ENCODE measurements around the gene SMG6. TPM values are rescaled to one million over a fixed set of nuclear protein-coding genes. Genes with fewer than 3 reads are reported as not detected.

SMG6 gene
- total and polyA plus RNA-seq, 2 of the 4 experiments (the other 2 are of a cell fraction), result 16.3 to 30.3 TPM

DNA sequence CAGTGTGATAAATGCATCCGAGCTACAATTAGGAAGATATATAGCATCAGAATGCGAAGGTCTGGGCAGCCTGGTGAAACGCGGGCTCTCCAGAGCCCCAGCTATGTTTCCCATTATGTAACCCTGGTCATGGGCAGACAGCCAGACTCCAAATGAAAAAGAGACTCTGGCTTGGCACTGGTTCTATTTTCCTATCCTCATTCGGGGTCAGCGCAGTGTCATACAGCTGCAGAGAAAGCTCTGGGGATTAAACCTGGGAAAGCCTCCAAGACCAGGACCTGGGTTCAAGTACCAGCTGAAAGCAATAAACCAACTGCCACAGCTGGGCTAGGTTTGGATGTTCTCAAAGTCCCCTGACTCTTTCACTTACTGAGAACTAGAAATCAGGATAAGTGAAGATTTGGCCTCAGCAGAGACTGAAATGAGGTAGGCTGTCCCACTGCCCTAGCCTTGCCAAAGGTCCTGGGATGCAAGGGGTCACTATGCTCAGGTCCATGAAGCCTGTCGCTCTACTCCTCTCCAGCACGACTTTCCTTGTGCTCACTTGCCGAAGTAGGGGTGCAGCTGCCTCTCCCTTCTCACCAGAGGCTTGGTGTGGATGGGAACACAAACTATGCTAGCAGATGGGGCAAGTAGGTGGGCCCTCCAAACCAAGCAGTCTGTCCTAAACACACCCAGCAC is 123.8 kb downstream of the SMG6 start:
- ATAC-seq (ENCODE audit: low read depth) (peak; percentile 6), DNase-seq (peak; percentile 98)
- H2BK15ac ChIP-seq (ENCODE audit: low read depth, low read length), result peak overlapping the region; percentile 68; the same call in 2 of the 3 replicates
- dilution Hi-C loops (cut with HindIII; ENCODE audit: low sequenced_read_pairs, unreplicated experiment), result no loop called here
- no TSS peak for BruUV-seq (replicated peaks)
- H3K4me1 ChIP-seq (ENCODE audit: control insufficient read depth, insufficient read depth, low read length), result peaks cover 65% of the 10 kb centered on the region
- WGBS, 2 experiments (ENCODE audit: extremely low coverage in 2 of 2, insufficient read length in 1 of 2), result 13% methylated on average over 2 of the region's 9 CpGs; no CpG with 5 or more reads in 1 of the 2 experiments
- H2BK20ac ChIP-seq (ENCODE audit: low read depth, low read length), result peak overlapping the region; percentile 79; the same call in 1 of the 2 replicates
- H3K27ac ChIP-seq (ENCODE audit: insufficient read depth, low read length), result peak overlapping the region; percentile 89
- H3K4me2 ChIP-seq (ENCODE audit: low read depth, low read length), result peak overlapping the region; percentile 35; the same call in 1 of the 2 replicates
- peak overlapping the region; percentile 92 for H2BK5ac ChIP-seq (ENCODE audit: low read depth, low read length, poor library complexity, severe bottlenecking)
- H2AFZ ChIP-seq (replicated peaks; ENCODE audit: low read length, poor library complexity), result no peak overlapping the region
- H3K27me3 ChIP-seq (ENCODE audit: control insufficient read depth, insufficient read depth, low read length), result no peaks in the 10 kb centered on the region
- peak overlapping the region; percentile 98; the same call in 1 of the 2 replicates for H4K91ac ChIP-seq (ENCODE audit: insufficient read depth, low read depth, low read length)
- peak overlapping the region; percentile 19; the same call in 1 of the 2 replicates for H3K9ac ChIP-seq (ENCODE audit: low read depth, low read length)
- peak overlapping the region; percentile 99 for H3K4ac ChIP-seq (ENCODE audit: low read depth, low read length)
- peaks cover 4% of the 10 kb centered on the region for H3K36me3 ChIP-seq (ENCODE audit: control insufficient read depth, insufficient read depth, low read length)
- peaks cover 41 to 82% of the 10 kb centered on the region in 2 experiments for H3K79me1 ChIP-seq (ENCODE audit: low read depth in 1 of 2, low read length in 2 of 2)
- no peaks in the 10 kb centered on the region for H3K9me3 ChIP-seq (ENCODE audit: control insufficient read depth, insufficient read depth, low read length)
- ChIA-PET CTCF (interaction anchor here (0.9 to 1.4 kb wide), 2 partner anchors 42 to 66 kb away, joined by 3 to 6 read pairs; no protein-coding TSS in a partner anchor), POLR2A (ENCODE audit: unreplicated experiment) (interaction anchor here (0.6 kb wide), 1 partner anchor 33 kb away, joined by 3 read pairs; no protein-coding TSS in a partner anchor)
- no peak overlapping the region for H3K56ac ChIP-seq (ENCODE audit: extremely low read depth, insufficient read depth, low read length)
- H3K18ac ChIP-seq (ENCODE audit: low read depth, low read length), result peak overlapping the region; percentile 89
- H3K4me3 ChIP-seq (ENCODE audit: insufficient read depth, low read depth, low read length), result no peak overlapping the region
- no peaks in the 10 kb centered on the region for H4K20me1 ChIP-seq (ENCODE audit: insufficient read depth, low read length)
- peak overlapping the region; percentile 79 for H4K5ac ChIP-seq (ENCODE audit: low read depth, low read length)
- H3K14ac ChIP-seq (replicated peaks; ENCODE audit: low read depth, low read length), result peak overlapping the region; percentile 99
- TF ChIP-seq BHLHE40 (IDR thresholded peaks at IDR 0.05; ENCODE audit: low read depth, low read length) (no peak), FOS (IDR thresholded peaks at IDR 0.05; ENCODE audit: low read depth, low read length) (no peak), RCOR1 (IDR thresholded peaks at IDR 0.05; ENCODE audit: insufficient replicate concordance, low read length) (no peak), MXI1 (IDR thresholded peaks at IDR 0.05; ENCODE audit: borderline replicate concordance, low read depth, low read length) (no peak), MAZ (IDR thresholded peaks at IDR 0.05; ENCODE audit: borderline replicate concordance, low read depth, low read length) (peak; percentile 9; the same call in 1 of the 2 replicates), SMC3 (IDR thresholded peaks at IDR 0.05; ENCODE audit: low read depth, low read length) (0 out of 2 replicates have a peak, but pooled peaks have one; percentile 1), RAD21 (IDR thresholded peaks at IDR 0.05; ENCODE audit: low read length) (no peak), POLR2A (IDR thresholded peaks at IDR 0.05; ENCODE audit: low read depth, low read length) (no peak), RFX5 (IDR thresholded peaks at IDR 0.05; ENCODE audit: low read depth, low read length) (peak; percentile 40; the same call in 1 of the 2 replicates), NFE2L2 (IDR thresholded peaks at IDR 0.05; ENCODE audit: low read depth, low read length) (no peak)
- TF ChIP-seq, protein P1, sequence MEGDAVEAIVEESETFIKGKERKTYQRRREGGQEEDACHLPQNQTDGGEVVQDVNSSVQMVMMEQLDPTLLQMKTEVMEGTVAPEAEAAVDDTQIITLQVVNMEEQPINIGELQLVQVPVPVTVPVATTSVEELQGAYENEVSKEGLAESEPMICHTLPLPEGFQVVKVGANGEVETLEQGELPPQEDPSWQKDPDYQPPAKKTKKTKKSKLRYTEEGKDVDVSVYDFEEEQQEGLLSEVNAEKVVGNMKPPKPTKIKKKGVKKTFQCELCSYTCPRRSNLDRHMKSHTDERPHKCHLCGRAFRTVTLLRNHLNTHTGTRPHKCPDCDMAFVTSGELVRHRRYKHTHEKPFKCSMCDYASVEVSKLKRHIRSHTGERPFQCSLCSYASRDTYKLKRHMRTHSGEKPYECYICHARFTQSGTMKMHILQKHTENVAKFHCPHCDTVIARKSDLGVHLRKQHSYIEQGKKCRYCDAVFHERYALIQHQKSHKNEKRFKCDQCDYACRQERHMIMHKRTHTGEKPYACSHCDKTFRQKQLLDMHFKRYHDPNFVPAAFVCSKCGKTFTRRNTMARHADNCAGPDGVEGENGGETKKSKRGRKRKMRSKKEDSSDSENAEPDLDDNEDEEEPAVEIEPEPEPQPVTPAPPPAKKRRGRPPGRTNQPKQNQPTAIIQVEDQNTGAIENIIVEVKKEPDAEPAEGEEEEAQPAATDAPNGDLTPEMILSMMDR (conservative IDR thresholded peaks at IDR 0.05; ENCODE audit: low read depth, low read length), result no peak
- TF ChIP-seq, protein P2, sequence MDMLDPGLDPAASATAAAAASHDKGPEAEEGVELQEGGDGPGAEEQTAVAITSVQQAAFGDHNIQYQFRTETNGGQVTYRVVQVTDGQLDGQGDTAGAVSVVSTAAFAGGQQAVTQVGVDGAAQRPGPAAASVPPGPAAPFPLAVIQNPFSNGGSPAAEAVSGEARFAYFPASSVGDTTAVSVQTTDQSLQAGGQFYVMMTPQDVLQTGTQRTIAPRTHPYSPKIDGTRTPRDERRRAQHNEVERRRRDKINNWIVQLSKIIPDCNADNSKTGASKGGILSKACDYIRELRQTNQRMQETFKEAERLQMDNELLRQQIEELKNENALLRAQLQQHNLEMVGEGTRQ (IDR thresholded peaks at IDR 0.05; ENCODE audit: low read depth, low read length), result no peak
- TF ChIP-seq, protein P3, sequence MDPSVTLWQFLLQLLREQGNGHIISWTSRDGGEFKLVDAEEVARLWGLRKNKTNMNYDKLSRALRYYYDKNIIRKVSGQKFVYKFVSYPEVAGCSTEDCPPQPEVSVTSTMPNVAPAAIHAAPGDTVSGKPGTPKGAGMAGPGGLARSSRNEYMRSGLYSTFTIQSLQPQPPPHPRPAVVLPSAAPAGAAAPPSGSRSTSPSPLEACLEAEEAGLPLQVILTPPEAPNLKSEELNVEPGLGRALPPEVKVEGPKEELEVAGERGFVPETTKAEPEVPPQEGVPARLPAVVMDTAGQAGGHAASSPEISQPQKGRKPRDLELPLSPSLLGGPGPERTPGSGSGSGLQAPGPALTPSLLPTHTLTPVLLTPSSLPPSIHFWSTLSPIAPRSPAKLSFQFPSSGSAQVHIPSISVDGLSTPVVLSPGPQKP (IDR thresholded peaks at IDR 0.05; ENCODE audit: borderline replicate concordance, low read depth, low read length), result no peak
- intact Hi-C loops (cut with micrococcal nuclease), result loop anchor here (2.0 kb wide), 1 partner anchor 33 kb away; no protein-coding TSS in a partner anchor
- peak overlapping the region; percentile 94 to 98; a peak in 3 of 4 replicates for H4K8ac ChIP-seq (ENCODE audit: low read depth in 2 of 2, low read length in 2 of 2)
- H2AK9ac ChIP-seq (replicated peaks; ENCODE audit: low read depth, low read length, poor library complexity), result peak overlapping the region; percentile 87
- H3K23ac ChIP-seq (ENCODE audit: low read depth, low read length), result peak overlapping the region; percentile 99
- H2BK120ac ChIP-seq (ENCODE audit: low read depth, low read length), result peak overlapping the region; percentile 98
- in situ Hi-C loops (cut with MboI; ENCODE audit: low sequenced_read_pairs), result loop anchor here (10.0 kb wide), 1 partner anchor 115 kb away; no protein-coding TSS in a partner anchor
- peak overlapping the region; percentile 100 for H2AK5ac ChIP-seq (ENCODE audit: low read depth, low read length)
- H3K9me1 ChIP-seq (ENCODE audit: insufficient read depth, low read length), result peaks cover 66% of the 10 kb centered on the region
